ENCODE results near the gene PPP4R3A.

DNA sequence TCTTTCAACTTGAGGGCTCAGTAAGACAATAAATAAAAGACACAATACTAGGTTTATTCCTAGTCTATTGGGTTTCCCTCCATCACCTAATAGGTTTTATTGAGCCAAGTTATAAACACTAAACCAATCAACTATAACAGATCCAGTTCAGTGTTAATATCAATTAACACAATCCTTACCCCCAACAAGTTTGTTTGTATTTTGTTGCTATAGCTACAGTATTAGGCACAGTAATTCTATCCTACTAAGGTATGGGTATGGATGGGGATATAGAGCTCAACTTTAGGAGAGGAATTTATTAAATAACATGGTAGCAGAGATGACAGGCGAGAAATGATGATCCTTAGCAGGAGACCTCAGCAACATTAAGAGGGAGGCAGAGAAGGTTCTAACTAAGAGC lies 13.3 kb downstream of the PPP4R3A start:
- TF ChIP-seq, protein P1, sequence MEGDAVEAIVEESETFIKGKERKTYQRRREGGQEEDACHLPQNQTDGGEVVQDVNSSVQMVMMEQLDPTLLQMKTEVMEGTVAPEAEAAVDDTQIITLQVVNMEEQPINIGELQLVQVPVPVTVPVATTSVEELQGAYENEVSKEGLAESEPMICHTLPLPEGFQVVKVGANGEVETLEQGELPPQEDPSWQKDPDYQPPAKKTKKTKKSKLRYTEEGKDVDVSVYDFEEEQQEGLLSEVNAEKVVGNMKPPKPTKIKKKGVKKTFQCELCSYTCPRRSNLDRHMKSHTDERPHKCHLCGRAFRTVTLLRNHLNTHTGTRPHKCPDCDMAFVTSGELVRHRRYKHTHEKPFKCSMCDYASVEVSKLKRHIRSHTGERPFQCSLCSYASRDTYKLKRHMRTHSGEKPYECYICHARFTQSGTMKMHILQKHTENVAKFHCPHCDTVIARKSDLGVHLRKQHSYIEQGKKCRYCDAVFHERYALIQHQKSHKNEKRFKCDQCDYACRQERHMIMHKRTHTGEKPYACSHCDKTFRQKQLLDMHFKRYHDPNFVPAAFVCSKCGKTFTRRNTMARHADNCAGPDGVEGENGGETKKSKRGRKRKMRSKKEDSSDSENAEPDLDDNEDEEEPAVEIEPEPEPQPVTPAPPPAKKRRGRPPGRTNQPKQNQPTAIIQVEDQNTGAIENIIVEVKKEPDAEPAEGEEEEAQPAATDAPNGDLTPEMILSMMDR (IDR thresholded peaks at IDR 0.05; ENCODE audit: poor library complexity): no peak
- TF ChIP-seq EZH2 (IDR thresholded peaks at IDR 0.05; ENCODE audit: borderline replicate concordance): no peak
- TF ChIP-seq EZH2phosphoT487 (IDR thresholded peaks at IDR 0.05; ENCODE audit: low read depth, severe bottlenecking, unreplicated experiment): no peak
